Measurements from ENCODE around the gene SPOCK1.

Gene SPOCK1

GRCh38 chr5:137098663-137099062 is 400.5 kb downstream of the SPOCK1 start:
- no peak for DNase-seq (ENCODE audit: low read depth)

GRCh38 chr5:137098238-137098637 is 400.9 kb downstream of the SPOCK1 start:
- no peak for DNase-seq (ENCODE audit: low read depth)

- no peak for DNase-seq (ENCODE audit: low read depth)
Observed at GRCh38 chr5:137097203-137097602, 401.9 kb downstream of the SPOCK1 start.

DNA sequence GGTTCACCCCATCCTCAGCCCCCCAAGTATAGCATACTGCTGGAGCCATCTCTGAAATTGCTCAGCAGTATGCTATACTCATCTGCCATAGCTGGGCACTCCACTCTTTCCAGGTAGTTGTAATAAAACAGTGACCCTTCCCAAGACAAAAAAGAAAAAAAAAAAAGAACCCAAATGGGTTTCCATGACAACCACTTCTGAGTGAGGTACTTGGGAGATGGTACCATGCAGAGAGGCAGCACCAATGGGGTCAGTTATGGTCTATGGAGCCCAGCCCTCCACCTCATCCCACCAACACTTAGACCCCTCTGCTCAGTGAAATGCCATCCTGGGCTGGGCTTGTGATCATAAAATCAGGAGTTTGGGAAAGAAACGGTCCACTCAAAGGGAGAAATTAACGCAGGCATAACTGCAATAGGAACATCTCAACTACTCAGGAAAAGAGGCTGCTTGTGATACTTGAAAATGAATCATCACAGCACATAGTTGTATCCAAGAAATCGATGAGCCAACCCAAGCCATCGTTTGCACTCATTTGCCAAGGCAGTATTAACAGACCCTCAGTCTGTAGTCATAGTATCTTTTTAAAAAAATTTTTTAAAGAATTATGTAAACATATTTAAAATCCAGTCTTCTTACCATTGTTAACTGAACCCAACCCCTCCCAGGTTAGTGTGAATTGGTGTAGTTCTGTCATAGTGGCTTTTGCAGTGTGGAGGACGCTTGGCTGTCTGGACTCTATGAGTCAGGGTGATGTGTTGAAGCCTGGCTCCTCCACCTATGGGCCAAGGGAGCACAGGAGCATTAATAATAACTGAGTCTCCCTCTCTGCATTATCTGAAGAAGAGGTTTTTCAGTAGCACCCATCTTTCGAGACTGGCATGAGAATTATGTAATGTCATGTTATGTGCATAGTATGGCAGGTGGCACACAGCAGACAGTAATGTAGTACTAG is 402.7 kb downstream of the SPOCK1 start:
- no peak for DNase-seq (ENCODE audit: low read depth)

DNA sequence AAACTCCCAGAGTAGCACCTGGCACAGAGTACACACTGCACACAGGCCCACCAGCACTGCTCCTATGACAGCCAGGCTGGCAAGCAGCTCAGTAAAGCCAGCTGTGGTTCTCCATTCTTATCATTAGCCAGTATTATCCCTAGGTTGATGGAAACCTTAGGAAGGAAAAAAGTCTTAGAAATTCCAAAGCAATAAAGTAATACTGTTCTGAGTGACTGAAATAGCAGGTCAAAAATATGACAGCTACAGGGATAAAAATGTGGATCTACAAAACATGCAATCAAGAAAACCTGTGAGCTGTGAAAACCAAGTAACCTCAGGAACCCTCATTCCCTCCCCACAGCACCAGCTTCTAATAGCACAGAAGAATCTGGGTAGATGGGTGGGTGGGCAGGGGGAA is 403.5 kb downstream of the SPOCK1 start:
- no peak for DNase-seq (ENCODE audit: low read depth)

GRCh38 chr5:137092831-137093230 is 406.3 kb downstream of the SPOCK1 start:
- DNase-seq (ENCODE audit: low read depth): no peak

- no peak for DNase-seq (ENCODE audit: low read depth)
Observed at GRCh38 chr5:137091472-137091871, 407.7 kb downstream of the SPOCK1 start.

- no peak for DNase-seq (ENCODE audit: low read depth)
Observed at GRCh38 chr5:137090721-137091120, 408.4 kb downstream of the SPOCK1 start.

DNA sequence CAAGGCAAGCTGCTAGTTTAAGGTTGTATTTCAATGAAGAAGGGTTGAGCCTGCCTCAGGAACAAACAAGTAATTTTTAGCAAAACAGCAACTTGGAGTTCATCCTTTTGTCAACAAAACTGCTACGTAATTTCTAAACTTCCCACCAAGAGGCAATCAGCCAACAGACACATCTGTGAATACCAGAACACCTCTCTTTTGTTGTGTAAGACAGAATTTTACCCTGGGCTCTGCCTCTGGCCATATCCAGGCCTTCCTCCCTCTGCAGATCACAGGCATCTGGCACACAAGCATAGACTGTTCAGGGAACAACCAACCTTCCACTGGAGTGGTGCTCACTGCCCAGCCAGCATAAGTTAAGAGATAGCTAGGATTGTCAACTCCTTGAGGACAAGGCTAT is 409.0 kb downstream of the SPOCK1 start:
- no peak for DNase-seq (ENCODE audit: low read depth)

DNA sequence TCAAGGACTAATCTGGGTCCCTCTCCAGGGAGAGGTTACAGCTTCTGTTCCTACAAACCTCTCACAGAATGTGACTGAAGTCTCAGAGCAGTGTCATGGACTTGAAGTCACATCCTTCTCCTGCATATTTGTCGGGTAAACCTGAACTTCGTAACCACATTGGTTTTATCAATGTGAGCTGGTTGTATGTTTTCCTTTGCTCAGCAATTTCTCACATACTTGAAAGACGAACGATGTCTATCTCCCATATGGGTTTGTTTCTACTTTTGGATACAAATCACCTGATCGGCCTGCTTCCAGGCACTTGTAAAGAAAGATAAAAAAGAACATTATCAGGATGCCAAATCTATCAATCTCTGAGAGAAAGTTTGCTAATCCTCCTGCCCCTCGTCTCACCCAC is 411.0 kb downstream of the SPOCK1 start:
- no peak for DNase-seq (ENCODE audit: low read depth)

GRCh38 chr5:137086342-137086741 is 412.8 kb downstream of the SPOCK1 start:
- DNase-seq (ENCODE audit: low read depth): no peak

- no peak for DNase-seq (ENCODE audit: low read depth)
Observed at GRCh38 chr5:137085206-137085605, 413.9 kb downstream of the SPOCK1 start.

- no peak for DNase-seq (ENCODE audit: low read depth)
Observed at GRCh38 chr5:137084016-137084415, 415.1 kb downstream of the SPOCK1 start.

- no peak for DNase-seq (ENCODE audit: low read depth)
Observed at GRCh38 chr5:137082951-137083350, 416.2 kb downstream of the SPOCK1 start.

- peak; percentile 13 for DNase-seq (ENCODE audit: low read depth)
Observed at GRCh38 chr5:137078171-137078665, 420.9 kb downstream of the SPOCK1 start.

- no peak for DNase-seq (ENCODE audit: low read depth)
Observed at GRCh38 chr5:137075163-137075970, 423.8 kb downstream of the SPOCK1 start.

DNA sequence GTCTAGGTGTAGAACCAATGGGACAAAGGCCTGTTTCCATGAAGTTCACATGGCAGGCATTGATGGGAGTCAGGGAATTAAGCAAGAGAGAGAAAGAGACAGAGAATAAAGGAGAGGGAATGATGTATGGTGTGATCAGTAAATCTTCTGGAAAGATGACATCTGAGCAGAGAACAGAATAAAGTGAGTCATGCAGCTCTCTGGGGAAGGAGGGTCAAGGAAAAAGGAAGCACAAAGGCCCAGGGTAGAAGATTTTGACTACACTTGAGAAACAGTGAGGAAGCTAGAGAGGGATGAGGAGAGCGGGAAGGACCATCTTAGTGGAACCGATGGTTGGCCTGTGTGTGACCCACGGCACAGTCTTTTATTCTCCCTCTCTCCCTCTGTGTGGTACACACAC is 425.9 kb downstream of the SPOCK1 start:
- DNase-seq (ENCODE audit: low read depth): no peak

GRCh38 chr5:137072361-137073115 is 426.6 kb downstream of the SPOCK1 start:
- DNase-seq (ENCODE audit: low read depth): no peak

DNA sequence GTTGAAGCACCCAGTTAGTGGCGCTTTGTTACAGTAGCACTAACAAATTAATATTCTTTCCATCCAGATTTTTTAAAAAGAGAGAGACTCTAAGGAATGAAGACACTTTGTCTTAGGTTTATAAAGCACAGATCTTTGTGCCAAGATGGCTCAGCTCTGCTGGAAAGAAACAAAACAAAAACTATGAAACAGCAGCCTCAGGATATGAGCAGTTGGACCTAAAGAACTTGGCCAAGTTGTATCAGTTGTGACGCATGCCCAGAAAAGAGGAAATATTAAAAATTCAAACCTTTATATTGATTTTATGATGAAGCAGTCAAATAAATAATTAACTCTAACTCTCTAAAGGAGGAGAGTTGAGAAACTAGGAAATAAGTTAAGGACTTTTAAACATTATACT is 427.2 kb downstream of the SPOCK1 start:
- no peak for DNase-seq (ENCODE audit: low read depth)

DNA sequence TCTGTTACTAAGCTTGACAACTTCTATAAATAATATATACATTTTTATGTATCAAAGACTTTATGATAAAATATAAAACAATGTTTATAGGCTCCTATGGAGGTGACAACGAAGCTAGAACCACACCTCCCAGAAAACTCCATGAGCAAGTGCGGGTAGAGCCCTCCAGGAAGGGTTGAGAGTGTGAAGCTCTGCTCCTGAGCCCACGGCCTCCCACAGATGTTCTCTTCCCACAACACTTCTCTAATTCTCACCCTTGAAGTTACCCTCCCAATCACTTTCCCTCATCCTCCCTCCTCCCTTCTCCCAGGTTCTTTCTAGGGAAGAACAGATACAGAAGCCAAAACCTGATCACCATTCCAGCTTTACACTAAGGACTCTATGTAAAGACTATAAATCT is 427.6 kb downstream of the SPOCK1 start:
- DNase-seq (ENCODE audit: low read depth): no peak

- no peak for DNase-seq (ENCODE audit: low read depth)
Observed at GRCh38 chr5:137070521-137070920, 428.6 kb downstream of the SPOCK1 start.

DNA sequence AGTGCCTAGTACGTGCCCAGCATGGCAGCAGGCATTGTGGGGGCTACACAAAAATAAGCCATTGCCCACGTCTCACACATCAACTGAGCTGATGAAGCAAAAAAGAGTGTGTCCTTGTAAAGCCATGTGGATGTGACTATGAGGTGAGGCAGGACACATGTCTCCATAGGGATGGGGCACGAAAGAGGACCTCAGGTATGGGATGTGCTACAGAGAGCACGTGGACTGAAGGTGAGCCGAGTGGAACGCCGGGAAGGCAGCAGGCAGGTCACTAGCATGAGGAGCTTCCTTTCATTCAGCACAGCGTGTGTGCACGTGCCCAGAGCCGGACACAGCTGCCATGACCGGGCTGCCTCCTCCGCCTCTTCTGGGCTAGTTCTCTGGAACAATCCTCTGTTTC is 429.8 kb downstream of the SPOCK1 start:
- no peak for DNase-seq (ENCODE audit: low read depth)

Data from non-pigmented ciliary epithelial cell (primary cell).